OCI-LY3 (cell line): Measurements from ENCODE around the gene SUCNR1.

ENCODE experiments used
- CTCF ChIP-seq: fragments of 200-600, 300-600 bp; sonication (generic); IDR thresholded peaks from 2 replicates; pipeline ENCODE4 v1.5.1; 2014; ENCODE audit warnings: antibody characterized with exemption, low read length, low read depth
- EZH2phosphoT487 ChIP-seq: fragments of 200-600 bp; shearing (Covaris generic); IDR thresholded peaks from 2 replicates; pipeline ENCODE4 v1.6.1; 2018; ENCODE audit warnings: antibody characterized with exemption, mixed run types, low read depth

- TF ChIP-seq CTCF: no peak
- TF ChIP-seq EZH2phosphoT487: no peak
Measured at GRCh38 chr3:151924753-151925152, 51.3 kb downstream of the SUCNR1 start.
